NCI-H345 treated with DMSO at 0.1 percent for 48 hours (cell line): ENCODE results near the gene PIN1.

Source experiments
- DNase-seq: peaks from one replicate; lab custom pipeline; 2025; ENCODE audit not compliant: unreplicated experiment; lab: John Stamatoyannopoulos, UW

Gene PIN1

GRCh38 chr19:9883231-9883758 lies 48.2 kb downstream of the PIN1 start:
- DNase-seq = peak; percentile 4

GRCh38 chr19:9883764-9884163 lies 48.6 kb downstream of the PIN1 start:
- DNase-seq = no peak

- DNase-seq = no peak
These were observed 50.0 kb downstream of the PIN1 start for GRCh38 chr19:9885077-9885552.

- no peak for DNase-seq
These were observed 56.7 kb downstream of the PIN1 start for GRCh38 chr19:9891609-9892373.
